ENCODE data around the gene MUC20. TPM values are rescaled to one million over a fixed set of nuclear protein-coding genes. Genes with fewer than 3 reads are reported as not detected.

MUC20 gene
- total and polyA plus RNA-seq, 9 of the 15 experiments (the other 6 are each of a cell fraction or from before 2014, with no cell fraction given) = 0.03 to 0.23 (median 0.15) TPM; not detected in 3

DNA sequence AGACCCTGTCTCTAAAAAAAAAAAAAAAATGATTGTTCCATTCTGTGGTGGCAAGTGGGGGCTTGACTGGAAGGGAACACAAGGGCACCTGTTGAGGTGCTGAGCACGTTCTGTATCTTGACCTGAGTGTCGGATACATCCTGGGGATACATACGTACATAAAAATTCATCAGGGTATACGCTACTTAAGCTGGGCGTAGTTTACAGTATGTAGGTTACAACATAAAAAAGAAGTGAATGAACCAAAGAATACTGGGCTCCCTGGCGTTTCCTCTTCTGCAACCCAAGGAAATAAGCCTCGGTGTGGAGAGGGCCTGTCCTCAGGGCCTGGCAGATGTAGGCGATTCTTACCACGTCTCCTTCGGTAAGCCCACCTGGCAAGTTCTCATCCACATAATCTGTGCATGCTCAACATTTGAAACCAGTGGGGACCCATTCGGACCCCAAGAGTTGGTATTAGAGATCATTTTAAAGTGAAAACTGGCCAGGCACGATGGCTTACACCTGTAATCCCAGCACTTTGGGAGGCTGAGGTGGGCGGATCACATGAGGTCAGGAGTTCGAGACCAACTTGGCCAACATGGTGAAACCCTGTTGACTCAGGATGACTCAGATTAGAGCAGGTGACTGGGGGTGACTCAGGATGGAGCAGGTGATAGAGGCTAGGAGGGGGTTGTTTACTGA lies 5.1 kb upstream of the MUC20 start (continued):
- TF ChIP-seq RBM25 (IDR thresholded peaks at IDR 0.05; ENCODE audit: low read depth, low read length, severe bottlenecking) = no peak
- TF ChIP-seq FOSL1 (tag; conservative IDR thresholded peaks at IDR 0.05) = peak; percentile 100
- peak; percentile 98 for TF ChIP-seq SMARCE1 (IDR thresholded peaks at IDR 0.05)
- TF ChIP-seq MECOM (CRISPR knock-in tag; IDR thresholded peaks at IDR 0.05) = no peak
- no peak for TF ChIP-seq MCM3 (IDR thresholded peaks at IDR 0.05)
- TF ChIP-seq ZNF282 (CRISPR knock-in tag; IDR thresholded peaks at IDR 0.05) = no peak
- TF ChIP-seq YBX1 (IDR thresholded peaks at IDR 0.05) = no peak
- TF ChIP-seq, protein P1, sequence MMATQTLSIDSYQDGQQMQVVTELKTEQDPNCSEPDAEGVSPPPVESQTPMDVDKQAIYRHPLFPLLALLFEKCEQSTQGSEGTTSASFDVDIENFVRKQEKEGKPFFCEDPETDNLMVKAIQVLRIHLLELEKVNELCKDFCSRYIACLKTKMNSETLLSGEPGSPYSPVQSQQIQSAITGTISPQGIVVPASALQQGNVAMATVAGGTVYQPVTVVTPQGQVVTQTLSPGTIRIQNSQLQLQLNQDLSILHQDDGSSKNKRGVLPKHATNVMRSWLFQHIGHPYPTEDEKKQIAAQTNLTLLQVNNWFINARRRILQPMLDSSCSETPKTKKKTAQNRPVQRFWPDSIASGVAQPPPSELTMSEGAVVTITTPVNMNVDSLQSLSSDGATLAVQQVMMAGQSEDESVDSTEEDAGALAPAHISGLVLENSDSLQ (IDR thresholded peaks at IDR 0.05) = peak; percentile 5; the same call in 1 of the 2 replicates
- TF ChIP-seq, protein P2, sequence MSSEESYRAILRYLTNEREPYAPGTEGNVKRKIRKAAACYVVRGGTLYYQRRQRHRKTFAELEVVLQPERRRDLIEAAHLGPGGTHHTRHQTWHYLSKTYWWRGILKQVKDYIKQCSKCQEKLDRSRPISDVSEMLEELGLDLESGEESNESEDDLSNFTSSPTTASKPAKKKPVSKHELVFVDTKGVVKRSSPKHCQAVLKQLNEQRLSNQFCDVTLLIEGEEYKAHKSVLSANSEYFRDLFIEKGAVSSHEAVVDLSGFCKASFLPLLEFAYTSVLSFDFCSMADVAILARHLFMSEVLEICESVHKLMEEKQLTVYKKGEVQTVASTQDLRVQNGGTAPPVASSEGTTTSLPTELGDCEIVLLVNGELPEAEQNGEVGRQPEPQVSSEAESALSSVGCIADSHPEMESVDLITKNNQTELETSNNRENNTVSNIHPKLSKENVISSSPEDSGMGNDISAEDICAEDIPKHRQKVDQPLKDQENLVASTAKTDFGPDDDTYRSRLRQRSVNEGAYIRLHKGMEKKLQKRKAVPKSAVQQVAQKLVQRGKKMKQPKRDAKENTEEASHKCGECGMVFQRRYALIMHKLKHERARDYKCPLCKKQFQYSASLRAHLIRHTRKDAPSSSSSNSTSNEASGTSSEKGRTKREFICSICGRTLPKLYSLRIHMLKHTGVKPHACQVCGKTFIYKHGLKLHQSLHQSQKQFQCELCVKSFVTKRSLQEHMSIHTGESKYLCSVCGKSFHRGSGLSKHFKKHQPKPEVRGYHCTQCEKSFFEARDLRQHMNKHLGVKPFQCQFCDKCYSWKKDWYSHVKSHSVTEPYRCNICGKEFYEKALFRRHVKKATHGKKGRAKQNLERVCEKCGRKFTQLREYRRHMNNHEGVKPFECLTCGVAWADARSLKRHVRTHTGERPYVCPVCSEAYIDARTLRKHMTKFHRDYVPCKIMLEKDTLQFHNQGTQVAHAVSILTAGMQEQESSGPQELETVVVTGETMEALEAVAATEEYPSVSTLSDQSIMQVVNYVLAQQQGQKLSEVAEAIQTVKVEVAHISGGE (CRISPR knock-in tag; IDR thresholded peaks at IDR 0.05) = peak in 1 of 3 experiments; percentile 12; a peak in 1 of 6 replicates
- TF ChIP-seq L3MBTL2 (IDR thresholded peaks at IDR 0.05) = peak; percentile 81
- TF ChIP-seq, protein P3, sequence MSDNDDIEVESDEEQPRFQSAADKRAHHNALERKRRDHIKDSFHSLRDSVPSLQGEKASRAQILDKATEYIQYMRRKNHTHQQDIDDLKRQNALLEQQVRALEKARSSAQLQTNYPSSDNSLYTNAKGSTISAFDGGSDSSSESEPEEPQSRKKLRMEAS (CRISPR knock-in tag; IDR thresholded peaks at IDR 0.05) = no peak
- 0 out of 2 replicates have a peak, but pooled peaks have one; percentile 12 for TF ChIP-seq CXXC5 (CRISPR knock-in tag; IDR thresholded peaks at IDR 0.05)
- peak; percentile 92 for TF ChIP-seq FOXJ2 (tag; IDR thresholded peaks at IDR 0.05)
- TF ChIP-seq CBX5 (IDR thresholded peaks at IDR 0.05; ENCODE audit: borderline replicate concordance, low read depth) = no peak
- TF ChIP-seq CREM (IDR thresholded peaks at IDR 0.05; ENCODE audit: low read depth) = 0 out of 2 replicates have a peak, but pooled peaks have one; percentile 19
- TF ChIP-seq SNRNP70 (optimal IDR thresholded peaks at IDR 0.05; ENCODE audit: low read depth, low read length) = no peak
- no peak for TF ChIP-seq TAF7 (tag; IDR thresholded peaks at IDR 0.05)
- TF ChIP-seq, protein P4, sequence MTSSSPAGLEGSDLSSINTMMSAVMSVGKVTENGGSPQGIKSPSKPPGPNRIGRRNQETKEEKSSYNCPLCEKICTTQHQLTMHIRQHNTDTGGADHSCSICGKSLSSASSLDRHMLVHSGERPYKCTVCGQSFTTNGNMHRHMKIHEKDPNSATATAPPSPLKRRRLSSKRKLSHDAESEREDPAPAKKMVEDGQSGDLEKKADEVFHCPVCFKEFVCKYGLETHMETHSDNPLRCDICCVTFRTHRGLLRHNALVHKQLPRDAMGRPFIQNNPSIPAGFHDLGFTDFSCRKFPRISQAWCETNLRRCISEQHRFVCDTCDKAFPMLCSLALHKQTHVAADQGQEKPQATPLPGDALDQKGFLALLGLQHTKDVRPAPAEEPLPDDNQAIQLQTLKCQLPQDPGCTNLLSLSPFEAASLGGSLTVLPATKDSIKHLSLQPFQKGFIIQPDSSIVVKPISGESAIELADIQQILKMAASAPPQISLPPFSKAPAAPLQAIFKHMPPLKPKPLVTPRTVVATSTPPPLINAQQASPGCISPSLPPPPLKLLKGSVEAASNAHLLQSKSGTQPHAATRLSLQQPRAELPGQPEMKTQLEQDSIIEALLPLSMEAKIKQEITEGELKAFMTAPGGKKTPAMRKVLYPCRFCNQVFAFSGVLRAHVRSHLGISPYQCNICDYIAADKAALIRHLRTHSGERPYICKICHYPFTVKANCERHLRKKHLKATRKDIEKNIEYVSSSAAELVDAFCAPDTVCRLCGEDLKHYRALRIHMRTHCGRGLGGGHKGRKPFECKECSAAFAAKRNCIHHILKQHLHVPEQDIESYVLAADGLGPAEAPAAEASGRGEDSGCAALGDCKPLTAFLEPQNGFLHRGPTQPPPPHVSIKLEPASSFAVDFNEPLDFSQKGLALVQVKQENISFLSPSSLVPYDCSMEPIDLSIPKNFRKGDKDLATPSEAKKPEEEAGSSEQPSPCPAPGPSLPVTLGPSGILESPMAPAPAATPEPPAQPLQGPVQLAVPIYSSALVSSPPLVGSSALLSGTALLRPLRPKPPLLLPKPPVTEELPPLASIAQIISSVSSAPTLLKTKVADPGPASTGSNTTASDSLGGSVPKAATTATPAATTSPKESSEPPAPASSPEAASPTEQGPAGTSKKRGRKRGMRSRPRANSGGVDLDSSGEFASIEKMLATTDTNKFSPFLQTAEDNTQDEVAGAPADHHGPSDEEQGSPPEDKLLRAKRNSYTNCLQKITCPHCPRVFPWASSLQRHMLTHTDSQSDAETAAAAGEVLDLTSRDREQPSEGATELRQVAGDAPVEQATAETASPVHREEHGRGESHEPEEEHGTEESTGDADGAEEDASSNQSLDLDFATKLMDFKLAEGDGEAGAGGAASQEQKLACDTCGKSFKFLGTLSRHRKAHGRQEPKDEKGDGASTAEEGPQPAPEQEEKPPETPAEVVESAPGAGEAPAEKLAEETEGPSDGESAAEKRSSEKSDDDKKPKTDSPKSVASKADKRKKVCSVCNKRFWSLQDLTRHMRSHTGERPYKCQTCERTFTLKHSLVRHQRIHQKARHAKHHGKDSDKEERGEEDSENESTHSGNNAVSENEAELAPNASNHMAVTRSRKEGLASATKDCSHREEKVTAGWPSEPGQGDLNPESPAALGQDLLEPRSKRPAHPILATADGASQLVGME (CRISPR knock-in tag; IDR thresholded peaks at IDR 0.05) = 0 out of 2 replicates have a peak, but pooled peaks have one; percentile 44
- TF ChIP-seq CHD2 (IDR thresholded peaks at IDR 0.05; ENCODE audit: low read depth, low read length) = no peak
